ENCODE results near the gene KCNQ2.
"Not testable (repeated sequence)": the region's sequence is repeated elsewhere in the genome, so short reads cannot be mapped to it uniquely, and the experiment has no call there.

The KCNQ2 gene

GRCh38 chr20:63382551-63383300, 89.7 kb downstream of the KCNQ2 start:
- DNase-seq: no peak

- peak in 2 of 4 experiments; percentile 5 to 9 for DNase-seq
These were observed 90.5 kb downstream of the KCNQ2 start for GRCh38 chr20:63381781-63382431.

- no peak for DNase-seq
These were observed 92.0 kb downstream of the KCNQ2 start for GRCh38 chr20:63380346-63380870.

- not testable (repeated sequence) for DNase-seq
These were observed 92.6 kb downstream of the KCNQ2 start for GRCh38 chr20:63379872-63380271.

GRCh38 chr20:63379296-63379695, 93.2 kb downstream of the KCNQ2 start:
- DNase-seq: no peak

- DNase-seq: no peak
These were observed 93.8 kb downstream of the KCNQ2 start for GRCh38 chr20:63378626-63379025.

GRCh38 chr20:63377951-63378381, 94.5 kb downstream of the KCNQ2 start:
- DNase-seq: no peak

GRCh38 chr20:63377256-63377941, 95.1 kb downstream of the KCNQ2 start:
- no peak for DNase-seq

- DNase-seq: no peak
These were observed 95.9 kb downstream of the KCNQ2 start for GRCh38 chr20:63376283-63377250.

GRCh38 chr20:63375438-63375837, 97.0 kb downstream of the KCNQ2 start:
- DNase-seq: no peak

GRCh38 chr20:63374504-63374903, 98.0 kb downstream of the KCNQ2 start:
- no peak for DNase-seq

- no peak for DNase-seq
These were observed 98.5 kb downstream of the KCNQ2 start for GRCh38 chr20:63373996-63374395.

- no peak for DNase-seq
These were observed 99.2 kb downstream of the KCNQ2 start for GRCh38 chr20:63372971-63373885.

GRCh38 chr20:63371291-63371865, 101.1 kb downstream of the KCNQ2 start:
- no peak for DNase-seq

- no peak for DNase-seq
These were observed 101.8 kb downstream of the KCNQ2 start for GRCh38 chr20:63370618-63371187.

- no peak for DNase-seq
These were observed 102.5 kb downstream of the KCNQ2 start for GRCh38 chr20:63369724-63370617.

GRCh38 chr20:63369024-63369530, 103.4 kb downstream of the KCNQ2 start:
- no peak for DNase-seq

- no peak for DNase-seq
These were observed 104.3 kb downstream of the KCNQ2 start for GRCh38 chr20:63368151-63368550.

- no peak for DNase-seq
These were observed 104.9 kb downstream of the KCNQ2 start for GRCh38 chr20:63367446-63368055.

Data from activated CD4-positive, CD25-positive, alpha-beta regulatory T cell (primary cell).